HG03457 (cell line): ENCODE measurements around the gene VARS2.

Source experiments
- ATAC-seq: cut with Tn5 transposase; IDR thresholded peaks from one replicate; pipeline ENCODE4 v1.9.1; 2021; ENCODE audit warnings: moderate number of reproducible peaks; ENCODE audit not compliant: unreplicated experiment

VARS2 gene

GRCh38 chr6:30884521-30885480 lies 29.2 kb upstream of the VARS2 start:
- ATAC-seq: no peak

- no peak for ATAC-seq
These were observed 28.5 kb upstream of the VARS2 start for GRCh38 chr6:30885481-30885998.

- no peak for ATAC-seq
These were observed 27.8 kb upstream of the VARS2 start for GRCh38 chr6:30885999-30886896.

GRCh38 chr6:30886897-30887255 lies 27.2 kb upstream of the VARS2 start:
- ATAC-seq: no peak

GRCh38 chr6:30887901-30888815 lies 25.9 kb upstream of the VARS2 start:
- no peak for ATAC-seq

- ATAC-seq: no peak
These were observed 25.1 kb upstream of the VARS2 start for GRCh38 chr6:30888816-30889495.

- no peak for ATAC-seq
These were observed 24.5 kb upstream of the VARS2 start for GRCh38 chr6:30889496-30889885.

GRCh38 chr6:30889921-30890645 lies 24.0 kb upstream of the VARS2 start:
- no peak for ATAC-seq

- ATAC-seq: no peak
These were observed 23.2 kb upstream of the VARS2 start for GRCh38 chr6:30890646-30891449.

GRCh38 chr6:30891450-30891723 lies 22.7 kb upstream of the VARS2 start:
- no peak for ATAC-seq

GRCh38 chr6:30891816-30892538 lies 22.1 kb upstream of the VARS2 start:
- ATAC-seq: no peak

- no peak for ATAC-seq
These were observed 20.9 kb upstream of the VARS2 start for GRCh38 chr6:30893001-30893591.

GRCh38 chr6:30893666-30894065 lies 20.4 kb upstream of the VARS2 start:
- no peak for ATAC-seq

GRCh38 chr6:30894381-30894780 lies 19.7 kb upstream of the VARS2 start:
- ATAC-seq: no peak

GRCh38 chr6:30894935-30895334 lies 19.1 kb upstream of the VARS2 start:
- ATAC-seq: no peak

- no peak for ATAC-seq
These were observed 18.7 kb upstream of the VARS2 start for GRCh38 chr6:30895343-30895742.

GRCh38 chr6:30896541-30896940 lies 17.5 kb upstream of the VARS2 start:
- ATAC-seq: no peak

- no peak for ATAC-seq
These were observed 16.2 kb upstream of the VARS2 start for GRCh38 chr6:30897882-30898281.
